Measurements from ENCODE around the gene EEF1AKMT3. TPM values are rescaled to one million over a fixed set of nuclear protein-coding genes. Genes with fewer than 3 reads are reported as not detected.

The EEF1AKMT3 gene
- total and polyA plus RNA-seq, 2 experiments from 2014 or later: 1.3 to 5.3 TPM

DNA sequence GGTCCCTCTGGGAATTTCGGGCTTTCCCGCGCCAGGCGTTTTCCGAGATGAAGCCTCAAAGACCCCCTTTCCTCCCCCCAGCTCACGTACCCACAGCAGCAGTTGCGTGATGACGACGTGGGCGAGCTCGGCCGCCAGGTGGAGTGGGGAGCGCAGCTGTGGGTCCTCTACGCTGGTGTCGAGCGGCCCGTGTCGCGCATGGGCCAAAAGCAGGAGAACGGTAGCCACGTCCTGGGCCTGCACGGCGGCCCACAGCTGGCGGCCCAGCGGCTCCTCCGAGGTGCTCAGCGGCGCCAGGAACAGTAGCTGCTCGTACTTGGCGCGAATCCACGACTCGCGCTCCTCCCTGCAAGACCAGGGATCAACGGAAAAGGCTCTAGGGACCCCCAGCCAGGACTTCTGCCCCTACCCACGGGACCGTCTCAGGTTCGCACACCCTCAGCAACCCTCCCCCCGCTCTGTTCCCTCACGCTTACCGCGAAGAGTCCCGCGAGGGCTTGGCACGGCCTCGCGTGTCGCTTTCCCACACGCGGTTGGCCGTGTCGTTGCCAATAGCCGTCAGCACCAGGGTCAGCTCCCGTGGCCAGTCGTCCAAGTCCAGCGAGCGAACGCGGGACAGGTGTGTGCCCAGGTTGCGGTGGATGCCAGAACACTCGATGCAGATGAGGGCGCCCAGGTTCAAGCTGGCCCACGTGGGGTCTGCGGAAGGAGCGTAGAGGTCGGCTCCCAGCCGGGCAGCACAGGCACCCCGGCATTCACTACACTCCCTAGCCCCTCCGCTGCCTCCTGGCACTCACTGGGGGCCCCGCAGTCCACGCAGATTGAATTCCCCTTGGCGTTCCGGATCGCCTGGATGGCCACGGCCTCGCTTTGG, 45.3 kb upstream of the EEF1AKMT3 start (continued):
- TF ChIP-seq, protein P1, sequence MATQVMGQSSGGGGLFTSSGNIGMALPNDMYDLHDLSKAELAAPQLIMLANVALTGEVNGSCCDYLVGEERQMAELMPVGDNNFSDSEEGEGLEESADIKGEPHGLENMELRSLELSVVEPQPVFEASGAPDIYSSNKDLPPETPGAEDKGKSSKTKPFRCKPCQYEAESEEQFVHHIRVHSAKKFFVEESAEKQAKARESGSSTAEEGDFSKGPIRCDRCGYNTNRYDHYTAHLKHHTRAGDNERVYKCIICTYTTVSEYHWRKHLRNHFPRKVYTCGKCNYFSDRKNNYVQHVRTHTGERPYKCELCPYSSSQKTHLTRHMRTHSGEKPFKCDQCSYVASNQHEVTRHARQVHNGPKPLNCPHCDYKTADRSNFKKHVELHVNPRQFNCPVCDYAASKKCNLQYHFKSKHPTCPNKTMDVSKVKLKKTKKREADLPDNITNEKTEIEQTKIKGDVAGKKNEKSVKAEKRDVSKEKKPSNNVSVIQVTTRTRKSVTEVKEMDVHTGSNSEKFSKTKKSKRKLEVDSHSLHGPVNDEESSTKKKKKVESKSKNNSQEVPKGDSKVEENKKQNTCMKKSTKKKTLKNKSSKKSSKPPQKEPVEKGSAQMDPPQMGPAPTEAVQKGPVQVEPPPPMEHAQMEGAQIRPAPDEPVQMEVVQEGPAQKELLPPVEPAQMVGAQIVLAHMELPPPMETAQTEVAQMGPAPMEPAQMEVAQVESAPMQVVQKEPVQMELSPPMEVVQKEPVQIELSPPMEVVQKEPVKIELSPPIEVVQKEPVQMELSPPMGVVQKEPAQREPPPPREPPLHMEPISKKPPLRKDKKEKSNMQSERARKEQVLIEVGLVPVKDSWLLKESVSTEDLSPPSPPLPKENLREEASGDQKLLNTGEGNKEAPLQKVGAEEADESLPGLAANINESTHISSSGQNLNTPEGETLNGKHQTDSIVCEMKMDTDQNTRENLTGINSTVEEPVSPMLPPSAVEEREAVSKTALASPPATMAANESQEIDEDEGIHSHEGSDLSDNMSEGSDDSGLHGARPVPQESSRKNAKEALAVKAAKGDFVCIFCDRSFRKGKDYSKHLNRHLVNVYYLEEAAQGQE (IDR thresholded peaks at IDR 0.05; ENCODE audit: unreplicated experiment): peak; percentile 78
- TF ChIP-seq EZH2 (IDR thresholded peaks at IDR 0.05; ENCODE audit: low read depth, unreplicated experiment): peak; percentile 38

DNA sequence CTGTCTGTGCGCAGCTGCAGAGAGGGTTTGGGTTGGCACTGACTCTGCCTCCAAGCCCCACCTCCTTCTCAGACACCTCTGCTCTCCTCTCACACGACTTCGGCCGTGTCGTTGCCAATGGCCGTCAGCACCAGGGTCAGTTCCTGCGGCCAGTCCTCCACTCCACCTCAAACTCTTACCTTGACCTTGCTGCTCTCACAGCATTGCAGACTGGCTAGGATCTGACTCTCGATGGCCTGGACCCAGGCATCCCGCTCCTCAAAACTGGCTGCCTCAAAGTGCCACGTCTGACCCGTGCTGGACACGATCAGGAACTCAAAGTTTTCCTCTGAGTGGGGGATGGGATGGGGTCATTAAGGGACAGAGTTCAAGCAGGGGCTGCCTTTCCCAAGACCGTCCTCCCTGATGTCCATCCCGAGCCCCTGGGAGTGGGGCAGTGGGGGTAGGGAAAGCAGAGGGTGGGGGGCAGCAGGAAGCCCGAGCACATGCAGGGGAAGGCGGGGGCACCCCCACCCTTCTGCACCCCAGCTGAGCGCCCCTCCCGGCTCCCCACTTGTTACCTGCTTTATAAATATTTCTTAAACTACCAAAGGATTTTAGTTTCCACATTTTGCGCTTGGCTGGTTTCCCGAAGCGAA, 44.5 kb upstream of the EEF1AKMT3 start:
- Histone ChIP-seq H2AFZ (no peak overlapping the region), H3F3A (replicated peaks; ENCODE audit: low read depth) (no peaks in the 10 kb centered on the region), H3K79me2 (replicated peaks; ENCODE audit: insufficient read depth) (no peaks in the 10 kb centered on the region), H3K4me1 (ENCODE audit: insufficient read depth) (no peaks in the 10 kb centered on the region), H3K36me3 (ENCODE audit: insufficient read depth) (no peaks in the 10 kb centered on the region), H3K27me3 (ENCODE audit: insufficient read depth) (peaks cover 98% of the 10 kb centered on the region), H3K4me2 (peak overlapping the region; percentile 88; the same call in 1 of the 2 replicates), H4K20me1 (replicated peaks; ENCODE audit: insufficient read depth) (no peaks in the 10 kb centered on the region; the same call in 1 of the 2 replicates), H3K9me2 (ENCODE audit: insufficient read depth) (no peaks in the 10 kb centered on the region), H3K4me3 (peak overlapping the region; percentile 71), H3K27ac (ENCODE audit: low read depth) (no peak overlapping the region)
- H3K27me3 Mint-ChIP-seq (ENCODE audit: insufficient read depth, low read depth, poor library complexity): peaks cover 95% of the 10 kb centered on the region
- TF ChIP-seq, protein P1 (IDR thresholded peaks at IDR 0.05; ENCODE audit: unreplicated experiment): peak; percentile 83
- TF ChIP-seq JUNB (IDR thresholded peaks at IDR 0.05; ENCODE audit: unreplicated experiment): no peak
- no peak for TF ChIP-seq ZNF331 (CRISPR knock-in tag; IDR thresholded peaks at IDR 0.05; ENCODE audit: low read depth)
- ATAC-seq (peak; percentile 68), DNase-seq (ENCODE audit: low spot score) (peak; percentile 82)
- peaks cover 15% of the 10 kb centered on the region for H3K4me1 Mint-ChIP-seq
- H3K9me3 Mint-ChIP-seq: no peaks in the 10 kb centered on the region
- H3K4me3 Mint-ChIP-seq: peak overlapping the region; percentile 89
- H3K27ac Mint-ChIP-seq: no peak overlapping the region
- no peaks in the 10 kb centered on the region; the same call in 2 of the 3 replicates for H3K36me3 Mint-ChIP-seq (ENCODE audit: low read depth)
